H1 (cell line): ENCODE results near the gene DDN. TPM values are rescaled to one million over a fixed set of nuclear protein-coding genes. Genes with fewer than 3 reads are reported as not detected.

Experiments
- CTCF ChIA-PET: fragments of 300-600 bp; sonication (Branson Sonifier 250); formaldehyde crosslinking; loops from one replicate; lab custom pipeline; 2021; ENCODE audit not compliant: partially characterized antibody; lab: Charles Lee
- POLR2A ChIA-PET: fragments of 300-600 bp; sonication (Branson Sonifier 250); formaldehyde crosslinking; loops from one replicate; lab custom pipeline; 2021; ENCODE audit warnings: inconsistent platforms; ENCODE audit not compliant: partially characterized antibody; lab: Charles Lee
- DNase-seq, 2 experiments: peaks; one replicate each; pipeline versions ENCODE4 v3.0.0 to v3.0.0-alpha.2; 2010 to 2022; ENCODE audit warnings: low spot score in 2 of 2, low read depth in 1 of 2, mixed read lengths in 1 of 2
- FAIRE-seq: peaks from 2 replicates; lab custom pipeline; 2011; peaks lifted over from hg19 to GRCh38; lab: Jason Lieb, UNC
- H2AFZ ChIP-seq: 2 replicates; pipeline ENCODE4 v1.8.1; 2012; ENCODE audit warnings: low read length, inconsistent platforms
- H2AK5ac ChIP-seq: 2 replicates; pipeline ENCODE4 v1.6.1; 2013; ENCODE audit warnings: low read depth, low read length
- H2BK120ac ChIP-seq: replicated peaks from 2 replicates; pipeline ENCODE3; 2013; ENCODE audit warnings: low read depth, low read length, inconsistent platforms
- H2BK12ac ChIP-seq: 2 replicates; pipeline ENCODE4 v1.6.1; 2013; ENCODE audit warnings: low read depth, low read length
- H2BK15ac ChIP-seq: 2 replicates; pipeline ENCODE4 v1.6.1; 2013; ENCODE audit warnings: low read length
- H2BK20ac ChIP-seq: 2 replicates; pipeline ENCODE4 v1.6.1; 2013; ENCODE audit warnings: low read length
- H2BK5ac ChIP-seq: 2 replicates; pipeline ENCODE4 v1.6.1; 2013; ENCODE audit warnings: low read depth, low read length
- H3K14ac ChIP-seq: 2 replicates; pipeline ENCODE4 v1.6.1; 2013; ENCODE audit warnings: inconsistent platforms; ENCODE audit not compliant: insufficient read length
- H3K18ac ChIP-seq: 2 replicates; pipeline ENCODE4 v1.6.1; 2013; ENCODE audit warnings: low read length; ENCODE audit errors: extremely low read depth
- H3K23ac ChIP-seq: 2 replicates; pipeline ENCODE4 v1.6.1; 2013; ENCODE audit warnings: inconsistent platforms; ENCODE audit not compliant: insufficient read length
- H3K23me2 ChIP-seq: 2 replicates; pipeline ENCODE4 v1.6.1; 2013; ENCODE audit warnings: low read depth, low read length
- H3K27ac ChIP-seq: 2 replicates; pipeline ENCODE4 v1.6.1; 2011; ENCODE audit warnings: low read depth, low read length, inconsistent platforms
- H3K27me3 ChIP-seq, 4 experiments: replicated peaks in 1 of 4; 1 replicate in 1 of 4; 2 replicates in 3 of 4; pipeline versions ENCODE4 v1.6.1 to v1.8.1; 2011 to 2013; ENCODE audit warnings: low read length in 3 of 4, mild to moderate bottlenecking in 3 of 4, inconsistent platforms in 2 of 4, mixed read lengths in 2 of 4, moderate library complexity in 1 of 4; ENCODE audit not compliant: control insufficient read depth in 3 of 4, insufficient read depth in 3 of 4; ENCODE audit errors: extremely low read depth in 1 of 4
- H3K36me3 ChIP-seq, 4 experiments: 2 replicates each; pipeline versions ENCODE4 v1.6.1 to v1.8.1; 2011 to 2013; ENCODE audit warnings: mild to moderate bottlenecking in 4 of 4, low read length in 3 of 4, moderate library complexity in 2 of 4, control low read depth in 1 of 4, inconsistent platforms in 1 of 4; ENCODE audit not compliant: insufficient read depth in 4 of 4, control insufficient read depth in 2 of 4
- H3K4ac ChIP-seq: replicated peaks from 2 replicates; pipeline ENCODE3; 2013; ENCODE audit warnings: low read length, low read depth, mixed read lengths, inconsistent platforms; ENCODE audit not compliant: insufficient read length
- H3K4me1 ChIP-seq, 4 experiments: replicated peaks in 1 of 4; 1 replicate in 1 of 4; 2 replicates in 3 of 4; pipeline versions ENCODE4 v1.6.1 to v1.8.1; 2011 to 2013; ENCODE audit warnings: low read length in 3 of 4, inconsistent platforms in 2 of 4, mixed read lengths in 1 of 4; ENCODE audit not compliant: insufficient read depth in 4 of 4, control insufficient read depth in 3 of 4
- H3K4me2 ChIP-seq, 2 experiments: 2 replicates each; pipeline versions ENCODE4 v1.6.1 to v1.8.1; 2011 to 2013; ENCODE audit warnings: low read depth in 2 of 2, low read length in 2 of 2, control low read depth in 1 of 2, inconsistent platforms in 1 of 2, mild to moderate bottlenecking in 1 of 2; ENCODE audit not compliant: insufficient read depth in 1 of 2
- H3K4me3 ChIP-seq, 4 experiments: fragments of 200-600, 300-600 bp in 1 of 4; sonication (generic), shearing (Covaris generic), sonication (Bioruptor Twin) in 1 of 4; 2 replicates each; pipeline versions ENCODE4 v1.5.1 to v1.8.1; 2011 to 2016; ENCODE audit warnings: low read length in 4 of 4, low read depth in 3 of 4, control low read depth in 2 of 4, inconsistent platforms in 2 of 4, mild to moderate bottlenecking in 2 of 4, mixed read lengths in 1 of 4, moderate library complexity in 1 of 4; ENCODE audit not compliant: insufficient read depth in 2 of 4; ENCODE audit errors: extremely low read depth in 1 of 4
- H3K56ac ChIP-seq: replicated peaks from 2 replicates; pipeline ENCODE3; 2013; ENCODE audit warnings: low read depth, mild to moderate bottlenecking, mixed read lengths, low read length, inconsistent platforms; ENCODE audit not compliant: insufficient read length
- H3K79me1 ChIP-seq: 2 replicates; pipeline ENCODE4 v1.6.1; 2013; ENCODE audit warnings: low read depth, low read length, control low read depth
- H3K79me2 ChIP-seq, 2 experiments: 2 replicates each; pipeline versions ENCODE4 v1.6.1 to v1.8.1; 2012 to 2013; ENCODE audit warnings: low read length in 2 of 2, mild to moderate bottlenecking in 2 of 2, inconsistent platforms in 1 of 2; ENCODE audit not compliant: insufficient read depth in 2 of 2, control insufficient read depth in 1 of 2
- H3K9ac ChIP-seq, 4 experiments: replicated peaks in 1 of 4; 1 replicate in 1 of 4; 2 replicates in 3 of 4; pipeline versions ENCODE4 v1.6.1 to v1.8.1; 2011 to 2013; ENCODE audit warnings: low read depth in 3 of 4, low read length in 3 of 4, control low read depth in 2 of 4, mild to moderate bottlenecking in 2 of 4, moderate library complexity in 2 of 4, inconsistent platforms in 1 of 4; ENCODE audit errors: extremely low read depth in 1 of 4
- H3K9me3 ChIP-seq, 2 experiments: 2 replicates each; pipeline versions ENCODE4 v1.6.1 to v1.8.1; 2012 to 2013; ENCODE audit warnings: mild to moderate bottlenecking in 2 of 2, moderate library complexity in 2 of 2, control low read depth in 1 of 2, inconsistent platforms in 1 of 2, low read depth in 1 of 2, low read length in 1 of 2, mixed read lengths in 1 of 2; ENCODE audit not compliant: insufficient read depth in 2 of 2
- H4K20me1 ChIP-seq, 2 experiments: replicated peaks in 1 of 2; 2 replicates each; pipeline versions ENCODE3 to v1.8.1; 2011 to 2013; ENCODE audit warnings: inconsistent platforms in 2 of 2, low read length in 2 of 2, mild to moderate bottlenecking in 1 of 2; ENCODE audit not compliant: insufficient read depth in 2 of 2, control insufficient read depth in 1 of 2
- H4K5ac ChIP-seq: 2 replicates; pipeline ENCODE4 v1.6.1; 2013; ENCODE audit warnings: low read length, low read depth, mixed read lengths, inconsistent platforms; ENCODE audit not compliant: insufficient read length
- H4K8ac ChIP-seq: 2 replicates; pipeline ENCODE4 v1.8.0; 2013; ENCODE audit warnings: mild to moderate bottlenecking, moderate library complexity, low read length, inconsistent platforms; ENCODE audit not compliant: insufficient read depth; ENCODE audit errors: extremely low read depth
- H4K91ac ChIP-seq: replicated peaks from 2 replicates; pipeline ENCODE3; 2013; ENCODE audit warnings: low read length, mixed read lengths, inconsistent platforms; ENCODE audit not compliant: insufficient read length
- ASH2L ChIP-seq: fragments of 200-600, 300-600 bp; sonication (generic); IDR thresholded peaks from one replicate; pipeline ENCODE4 v1.7.1; 2017; ENCODE audit warnings: low read length
- ATF2 ChIP-seq: IDR thresholded peaks from 2 replicates; pipeline ENCODE4 v1.6.1; 2012; ENCODE audit warnings: low read length, inconsistent platforms
- CEBPB ChIP-seq: IDR thresholded peaks from 2 replicates; pipeline ENCODE4 v1.6.1; 2012; ENCODE audit warnings: low read depth, low read length
- CTCF ChIP-seq, 3 experiments: IDR thresholded peaks; 1 replicate in 2 of 3; 2 replicates in 1 of 3; pipeline versions ENCODE4 v1.5.1 to v1.6.1; 2011; ENCODE audit warnings: low read length in 3 of 3, mild to moderate bottlenecking in 3 of 3, inconsistent platforms in 2 of 3, low read depth in 1 of 3, moderate library complexity in 1 of 3; ENCODE audit not compliant: insufficient read depth in 1 of 3; ENCODE audit errors: control extremely low read depth in 1 of 3
- E2F6 ChIP-seq: IDR thresholded peaks from 2 replicates; pipeline ENCODE4 v1.6.1; 2012; ENCODE audit warnings: inconsistent platforms
- HDAC6 ChIP-seq: IDR thresholded peaks from one replicate; pipeline ENCODE4 v1.7.1; 2012; ENCODE audit warnings: low read depth, mild to moderate bottlenecking, inconsistent platforms, low read length, moderate library complexity
- SIX5 ChIP-seq: IDR thresholded peaks from 2 replicates; pipeline ENCODE4 v1.6.1; 2011; ENCODE audit warnings: mild to moderate bottlenecking, low read depth, low read length
- SUZ12 ChIP-seq: fragments of 200-600 bp; sonication (generic); IDR thresholded peaks from 2 replicates; pipeline ENCODE4 v1.6.1; 2012; ENCODE audit warnings: mild to moderate bottlenecking, inconsistent platforms, low read length, moderate library complexity, mixed read lengths
- WGBS, 2 experiments: shearing (Covaris generic) in 1 of 2; methylation state at CpG; one replicate each; pipeline versions ENCODE4 v1.1.6 to v1.1.7; 2013 to 2015; ENCODE audit warnings: low lambda C conversion rate in 2 of 2, mixed read lengths in 2 of 2, inconsistent platforms in 1 of 2, low coverage in 1 of 2, missing lambda C conversion rate in 1 of 2; ENCODE audit not compliant: insufficient replicate concordance in 2 of 2, insufficient coverage in 1 of 2, insufficient read length in 1 of 2; ENCODE audit errors: extremely low coverage in 1 of 2, missing lambda C conversion rate in 1 of 2; 5-methylcytosine and 5-hydroxymethylcytosine counted together
- polyA plus RNA-seq, 7 experiments: library from polyadenylated mRNA; depleted of rRNA in 3 of 7; stranded (reverse) in 5 of 7; unstranded in 2 of 7; fragments of >200 nt in 5 of 7; fragments of 200-250 nt in 2 of 7; gene quantifications; 1 replicate in 5 of 7; 2 replicates in 1 of 7; 4 replicates in 1 of 7; pipeline versions ENCODE4 v1.2.1 to v1.2.3, GENCODE V29; 2011 to 2013; ENCODE audit warnings: missing spikeins in 2 of 7, mixed read lengths in 2 of 7
- total RNA-seq: library from RNA; stranded (reverse); fragmentation: NEBNext Ultra II Directional; extraction: Animal tissue kit (Norgen Biotek cat#: 25700); gene quantifications from 2 replicates; pipeline ENCODE4 v1.2.1, GENCODE V29; 2021

Gene DDN
- total and polyA plus RNA-seq, 2 of the 8 experiments (the other 6 are each of a cell fraction or from before 2014, with no cell fraction given), result 0.14 to 0.30 TPM

- Histone ChIP-seq H2AFZ (no peak overlapping the region), H3K9me3 (no peaks in the 10 kb centered on the region), H3K56ac (no peak overlapping the region), H4K5ac (no peak overlapping the region), H3K18ac (no peak overlapping the region), H4K20me1 (peaks cover 11 to 20% of the 10 kb centered on the region in 2 experiments), H2BK12ac (no peak overlapping the region), H3K79me2 (peaks cover 4 to 91% of the 10 kb centered on the region in 2 experiments), H3K79me1 (peaks cover 5% of the 10 kb centered on the region), H3K4me2 (no peak overlapping the region), H3K27me3 (no peaks in the 10 kb centered on the region), H3K4me1 (no peaks in the 10 kb centered on the region; a peak in 1 of 7 replicates), H2BK5ac (no peak overlapping the region), H3K4me3 (no peak overlapping the region), H3K14ac (no peak overlapping the region), H2AK5ac (no peak overlapping the region), H2BK20ac (no peak overlapping the region), H3K36me3 (peaks cover 0 to 5% (median 0%) of the 10 kb centered on the region in 4 experiments; a peak in 2 of 8 replicates), H3K27ac (no peak overlapping the region), H3K23me2 (no peaks in the 10 kb centered on the region), H2BK15ac (no peak overlapping the region), H3K9ac (no peak overlapping the region), H4K8ac (no peak overlapping the region), H3K4ac (no peak overlapping the region), H2BK120ac (no peak overlapping the region), H4K91ac (no peak overlapping the region), H3K23ac (no peak overlapping the region)
- POLR2A ChIA-PET, result interaction anchor here (0.6 to 8.7 kb wide), 5 partner anchors 8 to 94 kb away, joined by 3 to 77 read pairs (median 5); partner anchors contain the start of genes ARF3 and RND1
- TF ChIP-seq E2F6 (no peak), HDAC6 (no peak), ASH2L (no peak), ATF2 (no peak), SIX5 (no peak), SUZ12 (no peak), CTCF (IDR thresholded peaks at IDR 0.05; ENCODE audit: control extremely low read depth in 1 of 3, insufficient read depth in 1 of 3, low read depth in 1 of 3, low read length in 3 of 3) (no peak), CEBPB (no peak)
- WGBS, 2 experiments, result 89% methylated on average over 6 of the region's 6 CpGs; no CpG with 5 or more reads in 1 of the 2 experiments
- DNase-seq (no peak), FAIRE-seq (no peak)
- CTCF ChIA-PET, result interaction anchor here (0.6 to 19.9 kb wide), 7 partner anchors 16 to 656 kb away, joined by 3 to 280 read pairs (median 3); partner anchors contain the start of gene FKBP11
Measured at GRCh38 chr12:48946943-48947342, 52.2 kb downstream of the DDN start.
